ENCODE results near the gene FBXO45.

DNA sequence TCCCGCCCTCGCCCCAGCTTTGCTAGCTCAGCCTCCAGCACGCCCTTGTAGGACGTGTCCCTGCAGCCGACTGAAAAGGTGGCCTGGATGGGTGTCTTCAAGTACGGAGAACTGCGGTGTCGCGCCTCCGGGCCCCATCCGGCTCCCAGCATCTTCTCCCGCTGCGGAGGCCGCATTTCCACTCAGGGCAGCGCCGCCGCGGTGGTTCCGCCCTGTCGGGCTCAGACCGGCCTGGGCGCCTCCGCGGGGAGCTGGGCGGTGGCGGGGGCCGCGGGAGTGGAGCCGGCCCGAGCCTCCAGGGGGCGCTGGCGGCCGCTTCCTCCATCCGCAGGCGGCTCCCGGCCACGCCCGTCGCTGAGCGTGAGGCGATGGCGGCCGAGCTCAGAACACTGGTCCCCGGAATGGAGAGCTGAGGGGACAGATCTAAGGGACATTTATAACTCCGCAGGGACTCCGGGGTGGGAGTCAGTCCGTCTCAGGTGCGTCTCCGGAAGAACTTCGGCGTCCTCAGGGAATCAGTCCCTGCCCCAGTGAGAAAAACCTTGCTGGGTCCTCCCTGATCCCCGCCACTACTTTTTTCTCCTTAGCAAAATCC is 39.7 kb upstream of the FBXO45 start:
- TF ChIP-seq EZH2 (IDR thresholded peaks at IDR 0.05; ENCODE audit: borderline replicate concordance, control insufficient read depth, low read depth, low read length) = no peak
- no peak for TF ChIP-seq REST (IDR thresholded peaks at IDR 0.05; ENCODE audit: low read depth, low read length)
- peak; percentile 94 for TF ChIP-seq YY1 (IDR thresholded peaks at IDR 0.05; ENCODE audit: low read depth, low read length)
- TF ChIP-seq FOS (IDR thresholded peaks at IDR 0.05; ENCODE audit: borderline replicate concordance, extremely low read depth, insufficient read length) = no peak
- TF ChIP-seq, protein P1, sequence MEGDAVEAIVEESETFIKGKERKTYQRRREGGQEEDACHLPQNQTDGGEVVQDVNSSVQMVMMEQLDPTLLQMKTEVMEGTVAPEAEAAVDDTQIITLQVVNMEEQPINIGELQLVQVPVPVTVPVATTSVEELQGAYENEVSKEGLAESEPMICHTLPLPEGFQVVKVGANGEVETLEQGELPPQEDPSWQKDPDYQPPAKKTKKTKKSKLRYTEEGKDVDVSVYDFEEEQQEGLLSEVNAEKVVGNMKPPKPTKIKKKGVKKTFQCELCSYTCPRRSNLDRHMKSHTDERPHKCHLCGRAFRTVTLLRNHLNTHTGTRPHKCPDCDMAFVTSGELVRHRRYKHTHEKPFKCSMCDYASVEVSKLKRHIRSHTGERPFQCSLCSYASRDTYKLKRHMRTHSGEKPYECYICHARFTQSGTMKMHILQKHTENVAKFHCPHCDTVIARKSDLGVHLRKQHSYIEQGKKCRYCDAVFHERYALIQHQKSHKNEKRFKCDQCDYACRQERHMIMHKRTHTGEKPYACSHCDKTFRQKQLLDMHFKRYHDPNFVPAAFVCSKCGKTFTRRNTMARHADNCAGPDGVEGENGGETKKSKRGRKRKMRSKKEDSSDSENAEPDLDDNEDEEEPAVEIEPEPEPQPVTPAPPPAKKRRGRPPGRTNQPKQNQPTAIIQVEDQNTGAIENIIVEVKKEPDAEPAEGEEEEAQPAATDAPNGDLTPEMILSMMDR (IDR thresholded peaks at IDR 0.05 in 2 of 3, conservative IDR thresholded peaks at IDR 0.05 in 1 of 3; ENCODE audit: control insufficient read depth in 2 of 3, extremely low read depth in 1 of 3, insufficient read depth in 1 of 3, low read depth in 3 of 3, low read length in 3 of 3) = peak; percentile 49 to 84 (median 53); a peak in 5 of 6 replicates
- TF ChIP-seq EP300 (IDR thresholded peaks at IDR 0.05; ENCODE audit: borderline replicate concordance in 1 of 2, control insufficient read depth in 1 of 2, low read depth in 2 of 2, low read length in 2 of 2) = no peak
- TF ChIP-seq POLR2AphosphoS5 (IDR thresholded peaks at IDR 0.05; ENCODE audit: low read length) = peak; percentile 58
- TF ChIP-seq POLR2A (IDR thresholded peaks at IDR 0.05; ENCODE audit: low read depth, low read length) = peak; percentile 94
- TF ChIP-seq TAF1 (IDR thresholded peaks at IDR 0.05; ENCODE audit: borderline replicate concordance, low read depth, low read length) = peak; percentile 77
